GM19397 (cell line): ENCODE measurements around the gene STAT5A.

Experiments
- ATAC-seq: cut with Tn5 transposase; IDR thresholded peaks from one replicate; pipeline ENCODE4 v1.9.1; 2021; ENCODE audit warnings: mild to moderate bottlenecking, moderate library complexity; ENCODE audit not compliant: unreplicated experiment

STAT5A gene

GRCh38 chr17:42266918-42267766 lies 21.2 kb upstream of the STAT5A start:
- no peak for ATAC-seq

- no peak for ATAC-seq
Observed at GRCh38 chr17:42268236-42268635, 20.1 kb upstream of the STAT5A start.

- ATAC-seq = no peak
Observed at GRCh38 chr17:42270170-42270535, 18.1 kb upstream of the STAT5A start.

- ATAC-seq = no peak
Observed at GRCh38 chr17:42270596-42270995, 17.7 kb upstream of the STAT5A start.

GRCh38 chr17:42271006-42271778 lies 17.1 kb upstream of the STAT5A start:
- no peak for ATAC-seq

GRCh38 chr17:42271779-42272035 lies 16.6 kb upstream of the STAT5A start:
- ATAC-seq = no peak

GRCh38 chr17:42272162-42272907 lies 16.0 kb upstream of the STAT5A start:
- ATAC-seq = no peak

GRCh38 chr17:42273474-42274252 lies 14.6 kb upstream of the STAT5A start:
- ATAC-seq = no peak

- no peak for ATAC-seq
Observed at GRCh38 chr17:42274253-42274542, 14.1 kb upstream of the STAT5A start.

- ATAC-seq = no peak
Observed at GRCh38 chr17:42274812-42275526, 13.3 kb upstream of the STAT5A start.

GRCh38 chr17:42275527-42276358 lies 12.6 kb upstream of the STAT5A start:
- peak; percentile 49 for ATAC-seq

GRCh38 chr17:42276359-42276608 lies 12.0 kb upstream of the STAT5A start, which contains the start of gene STAT5B:
Gene STAT5B, minus strand, starts transcription at chr17:42276391. Its CDS starts 44,264 bp downstream, at chr17:42232127.
- ATAC-seq = peak; percentile 76

- peak; percentile 13 for ATAC-seq
Observed at GRCh38 chr17:42276609-42277341, 11.5 kb upstream of the STAT5A start.

- no peak for ATAC-seq
Observed at GRCh38 chr17:42277342-42277712, 11.0 kb upstream of the STAT5A start.

- no peak for ATAC-seq
Observed at GRCh38 chr17:42279776-42280630, 8.3 kb upstream of the STAT5A start.

- no peak for ATAC-seq
Observed at GRCh38 chr17:42281571-42282096, 6.7 kb upstream of the STAT5A start.

GRCh38 chr17:42282478-42283080 lies 5.7 kb upstream of the STAT5A start:
- no peak for ATAC-seq
